DND-41 (cell line): Measurements from ENCODE around the gene USH1G.

Experiments used
- EZH2 ChIP-seq: IDR thresholded peaks from 3 replicates; pipeline ENCODE4 v1.6.1; 2012; ENCODE audit warnings: borderline replicate concordance, low read depth, mild to moderate bottlenecking, moderate library complexity, low read length, inconsistent platforms; ENCODE audit not compliant: severe bottlenecking
- TF ChIP-seq, protein P1 (sequence below): IDR thresholded peaks from 2 replicates; pipeline ENCODE4 v1.5.1; 2012; ENCODE audit warnings: borderline replicate concordance, low read length, moderate library complexity, mild to moderate bottlenecking; ENCODE audit not compliant: poor library complexity, severe bottlenecking; ENCODE audit errors: extremely low read depth

DNA sequence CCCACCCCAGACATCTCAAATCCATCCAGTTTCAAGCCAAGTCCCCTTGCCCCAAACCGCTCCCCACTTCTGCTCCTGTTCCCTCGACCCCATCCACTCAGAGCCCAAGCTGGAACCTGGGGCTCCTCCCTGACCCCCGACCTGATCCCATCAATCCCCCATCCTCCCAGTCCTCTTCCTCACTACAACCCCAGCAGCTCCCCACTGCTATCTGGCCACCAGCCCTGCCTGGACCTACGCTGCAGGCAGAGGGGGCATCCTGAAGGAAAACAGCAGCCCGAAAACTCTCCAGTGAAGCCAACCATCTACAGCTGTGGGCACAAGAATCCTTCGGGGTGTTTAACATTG is 54.2 kb downstream of the USH1G start:
- TF ChIP-seq, protein P1, sequence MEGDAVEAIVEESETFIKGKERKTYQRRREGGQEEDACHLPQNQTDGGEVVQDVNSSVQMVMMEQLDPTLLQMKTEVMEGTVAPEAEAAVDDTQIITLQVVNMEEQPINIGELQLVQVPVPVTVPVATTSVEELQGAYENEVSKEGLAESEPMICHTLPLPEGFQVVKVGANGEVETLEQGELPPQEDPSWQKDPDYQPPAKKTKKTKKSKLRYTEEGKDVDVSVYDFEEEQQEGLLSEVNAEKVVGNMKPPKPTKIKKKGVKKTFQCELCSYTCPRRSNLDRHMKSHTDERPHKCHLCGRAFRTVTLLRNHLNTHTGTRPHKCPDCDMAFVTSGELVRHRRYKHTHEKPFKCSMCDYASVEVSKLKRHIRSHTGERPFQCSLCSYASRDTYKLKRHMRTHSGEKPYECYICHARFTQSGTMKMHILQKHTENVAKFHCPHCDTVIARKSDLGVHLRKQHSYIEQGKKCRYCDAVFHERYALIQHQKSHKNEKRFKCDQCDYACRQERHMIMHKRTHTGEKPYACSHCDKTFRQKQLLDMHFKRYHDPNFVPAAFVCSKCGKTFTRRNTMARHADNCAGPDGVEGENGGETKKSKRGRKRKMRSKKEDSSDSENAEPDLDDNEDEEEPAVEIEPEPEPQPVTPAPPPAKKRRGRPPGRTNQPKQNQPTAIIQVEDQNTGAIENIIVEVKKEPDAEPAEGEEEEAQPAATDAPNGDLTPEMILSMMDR = no peak
- no peak for TF ChIP-seq EZH2
